ENCODE data around the gene VAC14.

DNA sequence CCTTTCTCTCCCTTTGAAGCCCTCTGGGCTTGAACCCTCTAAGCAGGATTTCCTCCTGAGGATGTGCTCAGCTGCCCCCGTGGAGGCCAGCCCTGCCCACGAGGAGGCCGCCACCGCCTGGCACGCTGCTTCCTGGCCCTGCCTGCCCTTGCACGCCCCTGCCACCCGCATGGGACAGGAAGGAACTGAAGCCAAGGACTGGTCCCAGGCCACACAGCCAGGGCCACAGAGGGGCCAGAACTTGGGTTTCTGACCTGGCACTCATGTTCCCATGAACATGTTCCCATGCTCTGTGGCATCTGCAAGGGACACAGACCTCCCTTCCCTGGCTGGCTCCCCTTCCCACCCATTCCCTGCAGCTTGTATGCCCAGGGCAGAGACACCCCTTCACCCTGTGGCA lies 91.0 kb downstream of the VAC14 start:
- TF ChIP-seq, protein P1, sequence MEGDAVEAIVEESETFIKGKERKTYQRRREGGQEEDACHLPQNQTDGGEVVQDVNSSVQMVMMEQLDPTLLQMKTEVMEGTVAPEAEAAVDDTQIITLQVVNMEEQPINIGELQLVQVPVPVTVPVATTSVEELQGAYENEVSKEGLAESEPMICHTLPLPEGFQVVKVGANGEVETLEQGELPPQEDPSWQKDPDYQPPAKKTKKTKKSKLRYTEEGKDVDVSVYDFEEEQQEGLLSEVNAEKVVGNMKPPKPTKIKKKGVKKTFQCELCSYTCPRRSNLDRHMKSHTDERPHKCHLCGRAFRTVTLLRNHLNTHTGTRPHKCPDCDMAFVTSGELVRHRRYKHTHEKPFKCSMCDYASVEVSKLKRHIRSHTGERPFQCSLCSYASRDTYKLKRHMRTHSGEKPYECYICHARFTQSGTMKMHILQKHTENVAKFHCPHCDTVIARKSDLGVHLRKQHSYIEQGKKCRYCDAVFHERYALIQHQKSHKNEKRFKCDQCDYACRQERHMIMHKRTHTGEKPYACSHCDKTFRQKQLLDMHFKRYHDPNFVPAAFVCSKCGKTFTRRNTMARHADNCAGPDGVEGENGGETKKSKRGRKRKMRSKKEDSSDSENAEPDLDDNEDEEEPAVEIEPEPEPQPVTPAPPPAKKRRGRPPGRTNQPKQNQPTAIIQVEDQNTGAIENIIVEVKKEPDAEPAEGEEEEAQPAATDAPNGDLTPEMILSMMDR (IDR thresholded peaks at IDR 0.05): no peak
- TF ChIP-seq EP300 (IDR thresholded peaks at IDR 0.05): no peak
